ENCODE data around the gene CPXM2.

GRCh38 chr10:123759501-123760031, 132.0 kb downstream of the CPXM2 start:
- no peak for TF ChIP-seq CTCF (conservative IDR thresholded peaks at IDR 0.05 in 1 of 2, IDR thresholded peaks at IDR 0.05 in 1 of 2; ENCODE audit: low read depth in 1 of 2, low read length in 2 of 2)
- no peak for TF ChIP-seq EZH2 (IDR thresholded peaks at IDR 0.05; ENCODE audit: low read length, missing control alignments)
